ENCODE results near the gene SHROOM3. TPM values are rescaled to one million over a fixed set of nuclear protein-coding genes. Genes with fewer than 3 reads are reported as not detected.

Gene SHROOM3
- total RNA-seq, 4 donors from 2014 or later: 20.3 to 50.9 (median 34.9) TPM

DNA sequence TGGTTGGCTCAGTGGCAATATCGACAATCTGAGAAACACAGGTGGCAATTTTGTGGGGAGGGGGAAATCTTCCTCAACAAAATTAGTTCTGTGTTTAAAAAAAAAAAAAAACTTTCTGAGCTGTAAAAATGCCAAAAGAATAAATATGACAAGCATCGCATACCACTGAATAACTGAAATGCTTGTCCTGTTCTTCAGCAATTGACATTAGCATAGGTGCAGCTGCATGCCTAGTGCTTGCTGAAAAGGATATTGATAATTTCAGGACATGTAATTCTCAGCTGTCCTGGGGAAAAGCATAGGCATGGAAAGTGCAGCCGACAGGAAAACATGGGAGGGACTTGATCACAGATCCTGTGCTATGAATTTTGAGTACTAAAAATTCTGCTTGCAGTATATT lies 315.7 kb downstream of the SHROOM3 start:
- intact Hi-C loops (cut with DNase I): no loop called here
- 79 to 86% methylated on average over 3 of the region's 3 CpGs for WGBS, 2 donors

DNA sequence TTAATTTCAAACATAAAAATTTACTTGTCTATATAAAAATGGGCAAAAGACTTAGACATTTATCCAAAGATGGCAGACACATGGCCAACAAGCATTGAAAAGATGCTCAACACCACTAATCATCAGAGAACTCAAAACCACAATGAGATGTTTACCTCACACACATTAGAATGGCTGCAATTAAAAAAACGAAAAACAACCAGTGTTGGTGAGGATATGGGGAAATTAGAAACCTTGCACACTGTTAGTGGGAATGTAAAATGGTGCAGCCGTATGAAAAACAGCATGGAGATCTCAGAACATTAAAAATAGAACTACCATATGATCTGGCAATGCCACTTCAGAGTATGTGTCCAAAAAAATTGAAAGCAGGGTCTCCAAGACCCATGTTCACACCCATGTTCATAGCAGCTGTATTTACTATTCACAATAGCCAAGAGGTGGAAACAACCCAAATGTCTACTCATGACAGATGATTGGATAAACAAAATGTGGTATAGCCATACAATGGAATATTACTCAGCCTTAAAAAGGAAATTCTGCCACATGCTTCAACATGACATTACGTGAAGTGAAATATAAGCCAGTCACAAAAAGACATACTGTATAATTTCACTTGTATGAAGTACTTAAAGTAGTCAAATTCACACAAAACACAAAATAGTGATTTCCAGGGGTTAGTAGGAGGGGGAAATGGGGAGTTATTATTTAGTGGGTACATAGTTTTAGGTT lies 316.7 kb downstream of the SHROOM3 start:
- H3K4me3 ChIP-seq: no peak overlapping the region
- H3K36me3 ChIP-seq: peaks cover 0 to 15% (median 0%) of the 10 kb centered on the region in 3 donors
- no peak for DNase-seq
- TF ChIP-seq CTCF (IDR thresholded peaks at IDR 0.05): no peak
- TF ChIP-seq POLR2A (IDR thresholded peaks at IDR 0.05): no peak
- H3K9me3 ChIP-seq: no peaks in the 10 kb centered on the region
- 87 to 92% methylated on average over 3 of the region's 3 CpGs for WGBS, 2 donors
- peaks cover 0 to 19% (median 12%) of the 10 kb centered on the region in 3 donors for H3K4me1 ChIP-seq
- no peak overlapping the region for H3K27ac ChIP-seq
- intact Hi-C loops (cut with DNase I): no loop called here
- no peaks in the 10 kb centered on the region for H3K27me3 ChIP-seq

More for the DNA sequence above, 315.7 kb downstream of the SHROOM3 start:
- peaks cover 0 to 15% (median 0%) of the 10 kb centered on the region in 3 donors for H3K36me3 ChIP-seq
- TF ChIP-seq POLR2A (IDR thresholded peaks at IDR 0.05) (no peak), CTCF (IDR thresholded peaks at IDR 0.05) (no peak)
- H3K27me3 ChIP-seq: no peaks in the 10 kb centered on the region
- H3K4me1 ChIP-seq: peaks cover 0 to 19% (median 12%) of the 10 kb centered on the region in 3 donors
- no peak overlapping the region for H3K4me3 ChIP-seq
- DNase-seq: no peak
- H3K9me3 ChIP-seq: no peaks in the 10 kb centered on the region
- H3K27ac ChIP-seq: no peak overlapping the region

- Histone ChIP-seq H3K9me3 (no peaks in the 10 kb centered on the region), H3K4me1 (peaks cover 0 to 28% (median 12%) of the 10 kb centered on the region in 3 donors), H3K36me3 (peaks cover 0 to 19% (median 0%) of the 10 kb centered on the region in 3 donors), H3K27ac (peak overlapping the region in 3 of 4 donors; percentile 46 to 69 (median 64)), H3K4me3 (peak overlapping the region in 1 of 4 donors; percentile 5), H3K27me3 (no peaks in the 10 kb centered on the region)
- no peak for TF ChIP-seq CTCF (IDR thresholded peaks at IDR 0.05)
- TF ChIP-seq POLR2A (IDR thresholded peaks at IDR 0.05): no peak
- 43 to 56% methylated on average over 3 of the region's 3 CpGs for WGBS, 2 donors
- intact Hi-C loops (cut with DNase I): no loop called here
- DNase-seq: no peak
Measured at GRCh38 chr4:76752861-76753501, 318.0 kb downstream of the SHROOM3 start.

DNA sequence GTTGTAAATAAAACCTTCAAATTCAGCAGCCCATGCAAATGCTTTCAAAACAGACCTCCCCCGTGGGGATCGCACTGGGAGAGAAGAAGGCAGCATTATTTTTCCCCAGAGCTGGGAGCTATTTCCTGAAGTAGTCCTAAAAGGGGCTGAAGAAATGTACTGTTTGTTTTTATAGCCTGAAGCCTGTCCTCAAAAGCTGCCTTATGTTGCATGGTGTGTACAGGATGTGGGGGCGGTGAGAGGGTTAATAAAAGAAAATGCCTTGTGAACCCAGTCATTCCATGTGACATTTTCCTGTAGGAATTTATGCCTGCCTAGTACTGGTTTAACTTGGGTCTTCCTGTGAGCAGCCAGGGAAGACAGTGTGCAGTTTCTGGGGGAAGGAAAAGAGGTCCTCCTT lies 318.8 kb downstream of the SHROOM3 start:
- Histone ChIP-seq H3K4me1 (peaks cover 0 to 30% (median 12%) of the 10 kb centered on the region in 3 donors), H3K4me3 (peak overlapping the region in 1 of 4 donors; percentile 5), H3K9me3 (no peaks in the 10 kb centered on the region), H3K36me3 (peaks cover 0 to 19% (median 0%) of the 10 kb centered on the region in 3 donors), H3K27me3 (no peaks in the 10 kb centered on the region), H3K27ac (peak overlapping the region in 3 of 4 donors; percentile 46 to 69 (median 64))
- 38 to 69% methylated on average over 3 of the region's 3 CpGs for WGBS, 2 donors
- no peak for DNase-seq
- TF ChIP-seq CTCF (IDR thresholded peaks at IDR 0.05) (no peak), POLR2A (IDR thresholded peaks at IDR 0.05) (no peak)
- intact Hi-C loops (cut with DNase I): no loop called here

DNA sequence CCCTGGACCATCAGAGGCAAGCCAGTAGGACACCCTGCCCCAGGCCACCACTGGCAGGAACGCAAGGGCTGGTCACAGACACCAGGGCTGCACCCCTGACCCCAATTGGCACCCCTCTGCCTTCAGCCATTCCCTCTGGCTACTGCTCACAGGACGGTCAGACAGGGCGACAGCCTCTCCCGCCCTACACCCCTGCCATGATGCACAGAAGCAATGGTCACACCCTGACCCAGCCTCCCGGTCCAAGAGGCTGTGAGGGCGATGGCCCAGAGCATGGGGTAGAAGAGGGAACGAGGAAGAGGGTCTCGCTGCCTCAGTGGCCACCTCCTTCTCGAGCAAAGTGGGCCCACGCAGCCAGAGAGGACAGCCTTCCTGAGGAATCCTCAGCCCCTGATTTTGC lies 319.4 kb downstream of the SHROOM3 start:
- H3K4me3 ChIP-seq: no peak overlapping the region
- no peaks in the 10 kb centered on the region for H3K27me3 ChIP-seq
- WGBS, 2 donors: 87 to 89% methylated on average over 3 to 5 of the region's 10 CpGs
- H3K4me1 ChIP-seq: peaks cover 0 to 30% (median 12%) of the 10 kb centered on the region in 3 donors
- intact Hi-C loops (cut with DNase I): no loop called here
- no peak for DNase-seq
- H3K9me3 ChIP-seq: no peaks in the 10 kb centered on the region
- peaks cover 0 to 21% (median 0%) of the 10 kb centered on the region in 3 donors for H3K36me3 ChIP-seq
- H3K27ac ChIP-seq: peak overlapping the region in 3 of 4 donors; percentile 46 to 69 (median 64)
- TF ChIP-seq CTCF (IDR thresholded peaks at IDR 0.05) (no peak), POLR2A (IDR thresholded peaks at IDR 0.05) (no peak)
